ENCODE data around the gene SMG6. TPM values are rescaled to one million over a fixed set of nuclear protein-coding genes. Genes with fewer than 3 reads are reported as not detected.

The SMG6 gene
- total RNA-seq, 1 experiment from 2014 or later = 25.6 TPM

GRCh38 chr17:2017274-2017941 lies 286.2 kb downstream of the SMG6 start (continued):
- TF ChIP-seq E2F5 (CRISPR knock-in tag; IDR thresholded peaks at IDR 0.05) (no peak), E2F4 (CRISPR knock-in tag; IDR thresholded peaks at IDR 0.05; ENCODE audit: borderline replicate concordance, low read depth) (no peak), NFYB (CRISPR knock-in tag; conservative IDR thresholded peaks at IDR 0.05; ENCODE audit: low read depth) (no peak), CBFB (CRISPR knock-in tag; IDR thresholded peaks at IDR 0.05; ENCODE audit: low read depth) (no peak), SP1 (CRISPR knock-in tag; conservative IDR thresholded peaks at IDR 0.05) (no peak), SMAD3 (CRISPR knock-in tag; IDR thresholded peaks at IDR 0.05; ENCODE audit: borderline replicate concordance) (no peak), ZNF532 (CRISPR knock-in tag; IDR thresholded peaks at IDR 0.05; ENCODE audit: borderline replicate concordance) (no peak)

GRCh38 chr17:2016494-2016893 lies 287.1 kb downstream of the SMG6 start:
- Mint-ChIP-seq H3K27me3 (ENCODE audit: low read depth) (peaks cover 75% of the 10 kb centered on the region), H3K36me3 (no peaks in the 10 kb centered on the region), H3K4me3 (no peak overlapping the region), H3K9me3 (no peaks in the 10 kb centered on the region), H3K27ac (no peak overlapping the region), H3K4me1 (peaks cover 18% of the 10 kb centered on the region)
- ChIA-PET POLR2A (no interaction called here), CTCF (no interaction called here)
- ATAC-seq = no peak
- no peak for DNase-seq (ENCODE audit: low spot score)
- no peak for TF ChIP-seq ATF6 (CRISPR knock-in tag; IDR thresholded peaks at IDR 0.05)
- no peak for TF ChIP-seq MYBL2 (CRISPR knock-in tag; IDR thresholded peaks at IDR 0.05)
- TF ChIP-seq ZBTB21 (CRISPR knock-in tag; IDR thresholded peaks at IDR 0.05; ENCODE audit: borderline replicate concordance) = no peak
- TF ChIP-seq CTCF (IDR thresholded peaks at IDR 0.05) = no peak
- no peak for TF ChIP-seq ZNF232 (CRISPR knock-in tag; IDR thresholded peaks at IDR 0.05)
- TF ChIP-seq MXD4 (CRISPR knock-in tag; IDR thresholded peaks at IDR 0.05; ENCODE audit: borderline replicate concordance) = no peak
- TF ChIP-seq FOXP1 (CRISPR knock-in tag; IDR thresholded peaks at IDR 0.05; ENCODE audit: borderline replicate concordance) = no peak
- TF ChIP-seq ZNF281 (CRISPR knock-in tag; IDR thresholded peaks at IDR 0.05) = no peak
- TF ChIP-seq MAX (CRISPR knock-in tag; IDR thresholded peaks at IDR 0.05) = no peak
- TF ChIP-seq E2F1 (CRISPR knock-in tag; IDR thresholded peaks at IDR 0.05) = no peak
- no peak for TF ChIP-seq USF1 (CRISPR knock-in tag; IDR thresholded peaks at IDR 0.05)
- TF ChIP-seq SP1 (CRISPR knock-in tag; conservative IDR thresholded peaks at IDR 0.05) = no peak
- no peak for TF ChIP-seq SMAD3 (CRISPR knock-in tag; IDR thresholded peaks at IDR 0.05; ENCODE audit: borderline replicate concordance)

Data from WTC11 (cell line).